SW480 (cell line): ENCODE measurements around the gene ANKRD13D.
"Not testable (repeated sequence)": the region's sequence is repeated elsewhere in the genome, so short reads cannot be mapped to it uniquely, and the experiment has no call there.

Experiments
- DNase-seq: peaks from one replicate; pipeline ENCODE4 v3.0.0-alpha.2; 2016; ENCODE audit warnings: low spot score

ANKRD13D gene

GRCh38 chr11:67317205-67317887 lies 28.2 kb downstream of the ANKRD13D start:
- peak; percentile 92 for DNase-seq

- no peak for DNase-seq
Observed at GRCh38 chr11:67317888-67318555, 28.9 kb downstream of the ANKRD13D start.

- DNase-seq: not testable (repeated sequence)
Observed at GRCh38 chr11:67318876-67319275, 29.8 kb downstream of the ANKRD13D start.

GRCh38 chr11:67320011-67320410 lies 30.9 kb downstream of the ANKRD13D start:
- no peak for DNase-seq

- DNase-seq: no peak
Observed at GRCh38 chr11:67320691-67321090, 31.6 kb downstream of the ANKRD13D start.

GRCh38 chr11:67321313-67321871 lies 32.3 kb downstream of the ANKRD13D start:
- DNase-seq: no peak

- DNase-seq: no peak
Observed at GRCh38 chr11:67322049-67322448, 32.9 kb downstream of the ANKRD13D start.

- DNase-seq: no peak
Observed at GRCh38 chr11:67323526-67323925, 34.4 kb downstream of the ANKRD13D start.

GRCh38 chr11:67332081-67332691 lies 43.1 kb downstream of the ANKRD13D start:
- no peak for DNase-seq

- DNase-seq: no peak
Observed at GRCh38 chr11:67337257-67337656, 48.2 kb downstream of the ANKRD13D start.

- no peak for DNase-seq
Observed at GRCh38 chr11:67344264-67344663, 55.2 kb downstream of the ANKRD13D start.

- peak; percentile 78 for DNase-seq
Observed at GRCh38 chr11:67345247-67345919, 56.3 kb downstream of the ANKRD13D start.

GRCh38 chr11:67345920-67346819 lies 57.1 kb downstream of the ANKRD13D start:
- DNase-seq: peak; percentile 83

GRCh38 chr11:67347964-67348749 lies 59.1 kb downstream of the ANKRD13D start:
- DNase-seq: no peak

- no peak for DNase-seq
Observed at GRCh38 chr11:67349036-67349435, 59.9 kb downstream of the ANKRD13D start.

- DNase-seq: no peak
Observed at GRCh38 chr11:67349457-67349856, 60.4 kb downstream of the ANKRD13D start.

- DNase-seq: no peak
Observed at GRCh38 chr11:67349928-67350465, 60.9 kb downstream of the ANKRD13D start.

- DNase-seq: peak; percentile 74
Observed at GRCh38 chr11:67351275-67352005, 62.3 kb downstream of the ANKRD13D start.
